B cell (primary cell): Measurements from ENCODE around the gene LCN12.

Experiments
- EZH2 ChIP-seq: IDR thresholded peaks from 2 replicates; pipeline ENCODE4 v1.6.1; 2012; ENCODE audit warnings: borderline replicate concordance, low read depth, mild to moderate bottlenecking, moderate library complexity, low read length; ENCODE audit not compliant: insufficient read depth, poor library complexity, severe bottlenecking
- TF ChIP-seq, protein P1 (sequence below): fragments of 200-600 bp; IDR thresholded peaks from one replicate; pipeline ENCODE4 v1.8.0; 2022; ENCODE audit warnings: antibody characterized with exemption, mild to moderate bottlenecking

DNA sequence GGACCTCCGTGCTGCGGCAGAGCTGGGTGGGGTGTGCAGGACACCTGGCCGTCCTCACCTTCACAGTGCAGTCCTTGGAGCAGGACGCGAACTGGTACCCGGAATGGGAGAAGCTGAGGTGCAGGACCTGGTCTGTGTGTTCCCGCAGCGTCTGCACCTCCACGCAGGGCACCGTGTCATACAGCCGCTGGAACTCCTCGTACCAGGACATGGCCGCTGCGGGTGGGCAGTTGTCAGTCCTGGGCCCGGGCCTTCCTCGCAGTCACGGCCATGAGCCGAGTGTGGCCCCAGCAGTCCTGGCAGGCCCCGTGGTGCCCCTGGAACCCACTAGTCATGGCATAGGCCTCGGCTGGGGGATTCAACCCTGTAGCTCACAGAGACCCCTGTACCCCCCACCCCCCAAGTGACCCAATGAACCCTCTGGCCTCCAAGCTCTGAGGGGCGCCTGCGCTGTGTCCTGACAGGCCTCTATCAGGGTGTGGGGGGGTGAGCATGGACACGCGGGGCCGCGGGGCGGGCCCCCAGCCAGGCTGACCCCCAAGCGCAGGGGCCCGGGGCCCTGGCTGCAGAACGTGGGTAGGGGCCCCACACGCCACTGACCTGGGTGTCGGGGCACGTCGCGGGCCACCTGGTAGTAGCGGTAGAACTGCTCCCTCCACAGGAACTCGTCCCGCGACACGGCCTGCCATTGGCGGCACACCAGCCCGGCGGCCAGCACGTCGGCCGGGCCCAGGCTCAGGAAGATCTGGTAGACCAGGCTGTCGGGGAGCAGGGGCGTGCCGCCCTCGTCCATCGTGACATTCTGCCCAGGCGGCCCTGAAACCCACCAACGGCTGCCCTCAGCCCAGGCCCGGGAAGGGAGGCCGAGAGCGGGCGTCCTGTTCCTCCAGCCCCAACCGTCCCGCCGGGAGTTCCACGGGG is 8.5 kb upstream of the LCN12 start:
- TF ChIP-seq EZH2, result no peak
- TF ChIP-seq, protein P1, sequence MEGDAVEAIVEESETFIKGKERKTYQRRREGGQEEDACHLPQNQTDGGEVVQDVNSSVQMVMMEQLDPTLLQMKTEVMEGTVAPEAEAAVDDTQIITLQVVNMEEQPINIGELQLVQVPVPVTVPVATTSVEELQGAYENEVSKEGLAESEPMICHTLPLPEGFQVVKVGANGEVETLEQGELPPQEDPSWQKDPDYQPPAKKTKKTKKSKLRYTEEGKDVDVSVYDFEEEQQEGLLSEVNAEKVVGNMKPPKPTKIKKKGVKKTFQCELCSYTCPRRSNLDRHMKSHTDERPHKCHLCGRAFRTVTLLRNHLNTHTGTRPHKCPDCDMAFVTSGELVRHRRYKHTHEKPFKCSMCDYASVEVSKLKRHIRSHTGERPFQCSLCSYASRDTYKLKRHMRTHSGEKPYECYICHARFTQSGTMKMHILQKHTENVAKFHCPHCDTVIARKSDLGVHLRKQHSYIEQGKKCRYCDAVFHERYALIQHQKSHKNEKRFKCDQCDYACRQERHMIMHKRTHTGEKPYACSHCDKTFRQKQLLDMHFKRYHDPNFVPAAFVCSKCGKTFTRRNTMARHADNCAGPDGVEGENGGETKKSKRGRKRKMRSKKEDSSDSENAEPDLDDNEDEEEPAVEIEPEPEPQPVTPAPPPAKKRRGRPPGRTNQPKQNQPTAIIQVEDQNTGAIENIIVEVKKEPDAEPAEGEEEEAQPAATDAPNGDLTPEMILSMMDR, result no peak
